NCI-H345 treated with DMSO at 0.1 percent for 48 hours (cell line): ENCODE measurements around the gene AOC2.
"Not testable (repeated sequence)": the region's sequence is repeated elsewhere in the genome, so short reads cannot be mapped to it uniquely, and the experiment has no call there.

Source experiments
- DNase-seq: peaks from one replicate; lab custom pipeline; 2025; ENCODE audit not compliant: unreplicated experiment; lab: John Stamatoyannopoulos, UW

AOC2 gene

GRCh38 chr17:42880776-42881310, 36.5 kb downstream of the AOC2 start:
- no peak for DNase-seq

- not testable (repeated sequence) for DNase-seq
These were observed 37.3 kb downstream of the AOC2 start for GRCh38 chr17:42881706-42882105.

GRCh38 chr17:42882166-42882565, 37.8 kb downstream of the AOC2 start:
- no peak for DNase-seq

GRCh38 chr17:42883802-42884558, 39.6 kb downstream of the AOC2 start:
- no peak for DNase-seq

GRCh38 chr17:42885806-42886205, 41.4 kb downstream of the AOC2 start:
- DNase-seq, result not testable (repeated sequence)

- no peak for DNase-seq
These were observed 42.1 kb downstream of the AOC2 start for GRCh38 chr17:42886283-42887176.

GRCh38 chr17:42889809-42890208, 45.4 kb downstream of the AOC2 start:
- DNase-seq, result no peak

GRCh38 chr17:42891539-42892152, 47.3 kb downstream of the AOC2 start:
- no peak for DNase-seq

- DNase-seq, result no peak
These were observed 49.0 kb downstream of the AOC2 start for GRCh38 chr17:42893359-42893758.

- no peak for DNase-seq
These were observed 50.2 kb downstream of the AOC2 start for GRCh38 chr17:42894283-42895184.

- DNase-seq, result no peak
These were observed 50.8 kb downstream of the AOC2 start for GRCh38 chr17:42895185-42895555.

- no peak for DNase-seq
These were observed 53.9 kb downstream of the AOC2 start for GRCh38 chr17:42898147-42898811.

GRCh38 chr17:42899981-42900380, 55.6 kb downstream of the AOC2 start:
- not testable (repeated sequence) for DNase-seq
